Epithelial cell of esophagus (primary cell): ENCODE data around the gene TIAM2.

Experiments
- DNase-seq: peaks from one replicate; pipeline ENCODE4 v3.0.0; 2010; ENCODE audit warnings: low read depth
- H3K4me3 ChIP-seq: 2 replicates; pipeline ENCODE4 v1.5.1; 2011; ENCODE audit warnings: mild to moderate bottlenecking, low read length, control low read depth
- TF ChIP-seq, protein P1 (sequence below): IDR thresholded peaks from 2 replicates; pipeline ENCODE4 v1.5.1; 2011; ENCODE audit warnings: low read depth, mild to moderate bottlenecking, low read length, control low read depth, inconsistent platforms; ENCODE audit not compliant: insufficient read depth; ENCODE audit errors: missing control alignments

The TIAM2 gene

DNA sequence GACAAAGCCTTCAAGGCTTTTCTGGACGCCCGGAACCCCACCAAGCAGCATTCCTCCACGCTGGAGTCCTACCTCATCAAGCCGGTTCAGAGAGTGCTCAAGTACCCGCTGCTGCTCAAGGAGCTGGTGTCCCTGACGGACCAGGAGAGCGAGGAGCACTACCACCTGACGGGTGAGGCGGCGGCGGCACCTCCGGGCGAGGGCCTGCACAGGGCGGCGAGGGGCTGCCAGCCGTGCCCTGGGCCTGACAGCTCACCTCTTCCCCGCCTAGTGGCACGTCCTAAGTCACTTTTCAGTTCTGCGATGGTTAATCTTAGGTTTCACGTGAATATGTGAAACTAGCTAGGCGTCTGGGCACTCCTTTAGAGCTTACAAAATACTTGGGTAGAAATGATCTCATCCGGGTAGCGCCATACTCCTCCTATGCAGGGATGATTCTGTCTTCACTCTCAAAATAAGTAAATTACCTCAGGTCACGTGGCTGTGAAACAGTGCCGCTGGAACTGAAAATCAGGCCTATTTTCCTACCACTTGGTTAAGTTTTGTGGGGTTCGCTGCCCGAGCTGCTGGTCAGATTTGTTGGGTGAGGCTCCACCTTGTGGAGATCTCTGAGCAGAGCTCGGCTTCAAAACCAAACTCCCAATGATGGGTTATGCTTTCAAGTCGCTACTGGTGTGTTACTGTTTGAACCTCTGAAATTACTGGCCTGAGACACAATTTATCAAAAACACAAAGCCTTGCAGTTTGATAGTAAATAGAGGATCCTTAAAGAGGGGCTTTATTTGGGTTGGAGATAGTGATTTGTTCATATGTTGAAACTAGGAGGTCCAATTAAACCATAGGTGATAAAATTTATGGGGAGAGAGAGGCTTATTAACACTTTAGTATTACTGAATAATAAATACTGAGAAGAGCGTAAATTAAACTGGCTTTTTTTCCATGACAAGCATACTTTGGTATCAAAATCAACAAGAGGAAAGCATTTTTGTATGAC lies 253.2 kb downstream of the TIAM2 start:
- peak; percentile 63 for DNase-seq
- no peak overlapping the region for H3K4me3 ChIP-seq
- TF ChIP-seq, protein P1, sequence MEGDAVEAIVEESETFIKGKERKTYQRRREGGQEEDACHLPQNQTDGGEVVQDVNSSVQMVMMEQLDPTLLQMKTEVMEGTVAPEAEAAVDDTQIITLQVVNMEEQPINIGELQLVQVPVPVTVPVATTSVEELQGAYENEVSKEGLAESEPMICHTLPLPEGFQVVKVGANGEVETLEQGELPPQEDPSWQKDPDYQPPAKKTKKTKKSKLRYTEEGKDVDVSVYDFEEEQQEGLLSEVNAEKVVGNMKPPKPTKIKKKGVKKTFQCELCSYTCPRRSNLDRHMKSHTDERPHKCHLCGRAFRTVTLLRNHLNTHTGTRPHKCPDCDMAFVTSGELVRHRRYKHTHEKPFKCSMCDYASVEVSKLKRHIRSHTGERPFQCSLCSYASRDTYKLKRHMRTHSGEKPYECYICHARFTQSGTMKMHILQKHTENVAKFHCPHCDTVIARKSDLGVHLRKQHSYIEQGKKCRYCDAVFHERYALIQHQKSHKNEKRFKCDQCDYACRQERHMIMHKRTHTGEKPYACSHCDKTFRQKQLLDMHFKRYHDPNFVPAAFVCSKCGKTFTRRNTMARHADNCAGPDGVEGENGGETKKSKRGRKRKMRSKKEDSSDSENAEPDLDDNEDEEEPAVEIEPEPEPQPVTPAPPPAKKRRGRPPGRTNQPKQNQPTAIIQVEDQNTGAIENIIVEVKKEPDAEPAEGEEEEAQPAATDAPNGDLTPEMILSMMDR = peak; percentile 87

DNA sequence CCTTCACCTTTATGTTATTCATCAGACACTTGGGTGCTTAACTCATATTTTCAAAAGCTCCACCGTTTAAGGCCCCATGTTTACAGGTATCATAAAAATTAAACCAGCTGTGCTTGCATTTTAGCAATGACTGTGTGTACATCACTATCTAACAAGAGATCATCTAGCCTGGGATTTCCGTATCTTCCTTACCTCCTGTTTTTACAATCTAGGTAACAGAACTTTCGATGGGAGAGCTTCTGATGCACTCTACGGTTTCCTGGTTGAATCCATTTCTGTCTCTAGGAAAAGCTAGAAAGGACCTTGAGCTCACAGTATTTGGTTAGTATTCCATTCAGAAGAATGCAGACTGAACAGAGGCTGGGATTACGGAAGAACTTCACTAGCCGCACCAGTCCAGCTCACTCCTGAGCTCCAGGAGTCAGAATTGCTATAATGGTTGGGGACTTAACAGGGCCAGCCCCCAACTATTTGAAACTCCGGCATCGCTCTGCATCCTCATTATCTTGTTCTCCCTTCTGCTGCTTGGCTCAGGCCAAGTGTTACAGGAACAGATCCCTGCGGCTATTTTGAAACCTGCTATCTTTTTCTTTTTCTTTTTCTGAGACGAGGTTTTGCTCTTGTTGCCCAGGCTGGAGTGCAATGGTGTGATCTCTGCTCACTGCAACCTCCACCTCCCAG lies 255.7 kb downstream of the TIAM2 start:
- no peak for DNase-seq
- TF ChIP-seq, protein P1 = no peak
- no peak overlapping the region for H3K4me3 ChIP-seq

DNA sequence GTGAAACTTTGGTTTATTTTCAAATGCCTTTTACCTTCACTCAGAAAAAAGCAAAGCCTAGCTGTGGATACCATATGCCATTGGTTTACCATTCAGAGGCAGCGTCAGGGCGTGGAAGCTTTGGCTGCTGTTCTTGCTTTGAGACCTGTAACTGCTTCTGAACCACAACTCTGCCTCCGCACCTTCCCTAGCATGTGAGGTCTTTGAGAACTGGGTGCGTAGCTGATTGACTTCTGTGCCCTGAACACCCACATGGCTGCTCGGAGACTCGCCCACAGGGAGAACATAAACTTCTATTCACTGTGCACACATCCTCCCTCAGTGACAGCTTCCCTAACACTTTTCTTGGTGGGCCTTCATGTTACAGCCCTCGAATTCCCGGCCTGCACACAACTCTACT lies 257.5 kb downstream of the TIAM2 start:
- no peak overlapping the region for H3K4me3 ChIP-seq
- TF ChIP-seq, protein P1 = no peak
- no peak for DNase-seq

DNA sequence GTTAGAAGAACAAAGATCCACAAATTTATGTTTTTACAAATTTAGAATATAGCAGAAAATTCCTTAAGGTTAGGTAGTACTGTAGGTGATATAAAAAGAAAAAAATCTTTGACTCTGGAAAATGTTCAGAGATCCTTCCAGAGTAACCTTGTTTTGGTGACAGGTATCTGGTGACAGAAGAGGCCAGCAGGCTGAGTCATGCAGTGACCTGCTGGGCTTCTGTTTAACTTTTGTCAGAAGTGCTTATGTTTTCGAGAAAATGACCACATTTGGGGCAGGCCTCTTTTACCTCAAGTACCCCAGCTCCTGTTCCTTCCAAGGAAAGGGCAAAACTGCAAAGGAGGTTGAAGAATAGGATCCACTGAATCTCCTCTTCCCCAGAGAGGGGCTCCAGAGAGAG lies 258.2 kb downstream of the TIAM2 start:
- no peak for DNase-seq
- TF ChIP-seq, protein P1 = no peak
- no peak overlapping the region for H3K4me3 ChIP-seq

DNA sequence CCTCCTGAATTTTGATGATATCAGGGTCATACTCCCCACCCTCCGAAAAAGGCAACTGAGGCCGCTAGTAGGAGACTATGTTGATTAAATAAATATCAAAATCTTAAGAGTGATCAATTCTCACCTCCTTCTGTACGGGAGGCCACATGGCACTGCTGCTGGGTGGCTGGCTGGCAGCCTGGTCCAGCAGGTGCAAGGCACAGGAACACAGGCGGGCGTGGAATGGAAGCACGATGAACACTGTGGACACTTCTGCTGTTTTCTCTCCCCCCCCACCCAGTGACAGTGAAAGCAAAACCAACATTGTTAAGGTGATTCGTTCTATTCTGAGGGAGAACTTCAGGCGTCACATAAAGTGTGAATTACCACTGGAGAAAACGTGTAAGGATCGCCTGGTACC lies 259.0 kb downstream of the TIAM2 start:
- DNase-seq = no peak
- H3K4me3 ChIP-seq = no peak overlapping the region
- TF ChIP-seq, protein P1 = no peak

DNA sequence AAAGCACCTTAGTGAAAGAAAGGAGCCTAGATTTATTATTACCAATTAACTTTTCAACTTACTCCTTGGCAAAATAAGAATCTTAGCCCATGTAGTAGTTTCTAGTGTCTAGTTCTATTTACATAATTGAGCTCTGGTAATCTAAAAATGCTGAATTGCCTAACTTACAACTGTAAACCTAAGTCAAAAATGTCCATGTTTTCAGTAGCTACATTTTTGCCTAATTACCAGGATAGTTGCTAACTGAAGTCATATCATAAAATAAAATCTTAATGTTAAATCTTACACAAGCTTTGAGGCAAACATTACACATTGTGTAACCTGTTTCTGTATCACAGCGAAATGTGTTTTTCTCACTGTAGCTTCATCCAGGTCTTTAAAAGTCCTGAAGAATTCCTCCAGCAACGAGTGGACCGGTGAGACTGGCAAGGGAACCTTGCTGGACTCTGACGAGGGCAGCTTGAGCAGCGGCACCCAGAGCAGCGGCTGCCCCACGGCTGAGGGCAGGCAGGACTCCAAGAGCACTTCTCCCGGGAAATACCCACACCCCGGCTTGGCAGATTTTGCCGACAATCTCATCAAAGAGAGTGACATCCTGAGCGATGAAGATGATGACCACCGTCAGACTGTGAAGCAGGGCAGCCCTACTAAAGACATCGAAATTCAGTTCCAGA lies 261.1 kb downstream of the TIAM2 start:
- H3K4me3 ChIP-seq = no peak overlapping the region
- DNase-seq = no peak
- TF ChIP-seq, protein P1 = no peak
